HG03175 (cell line): ENCODE data around the gene NOS1AP.
A peak's percentile ranks its signal among the peaks of the same experiment; 100 is the strongest.

ENCODE experiments used
- ATAC-seq: cut with Tn5 transposase; IDR thresholded peaks from one replicate; pipeline ENCODE4 v1.9.1; 2021; ENCODE audit warnings: mild to moderate bottlenecking, moderate library complexity; ENCODE audit not compliant: unreplicated experiment

NOS1AP gene

GRCh38 chr1:162359523-162360236, 290.2 kb downstream of the NOS1AP start:
- no peak for ATAC-seq

- ATAC-seq, result no peak
Measured at GRCh38 chr1:162360237-162360873, 290.9 kb downstream of the NOS1AP start.

GRCh38 chr1:162360874-162361260, 291.4 kb downstream of the NOS1AP start:
- no peak for ATAC-seq

GRCh38 chr1:162361349-162361748, 291.9 kb downstream of the NOS1AP start:
- peak; percentile 41 for ATAC-seq

- no peak for ATAC-seq
Measured at GRCh38 chr1:162363823-162364222, 294.3 kb downstream of the NOS1AP start.

GRCh38 chr1:162364498-162364897, 295.0 kb downstream of the NOS1AP start:
- no peak for ATAC-seq

GRCh38 chr1:162365284-162366020, 296.0 kb downstream of the NOS1AP start:
- ATAC-seq, result no peak

GRCh38 chr1:162366149-162366548, 296.7 kb downstream of the NOS1AP start:
- ATAC-seq, result no peak

GRCh38 chr1:162366671-162367070, 297.2 kb downstream of the NOS1AP start:
- no peak for ATAC-seq

- ATAC-seq, result no peak
Measured at GRCh38 chr1:162367073-162367472, 297.6 kb downstream of the NOS1AP start.

- ATAC-seq, result no peak
Measured at GRCh38 chr1:162367772-162368171, 298.3 kb downstream of the NOS1AP start.

GRCh38 chr1:162368451-162368850, 299.0 kb downstream of the NOS1AP start:
- no peak for ATAC-seq

GRCh38 chr1:162369571-162369970, 300.1 kb downstream of the NOS1AP start:
- no peak for ATAC-seq

- ATAC-seq, result no peak
Measured at GRCh38 chr1:162370161-162370560, 300.7 kb downstream of the NOS1AP start.

- ATAC-seq, result no peak
Measured at GRCh38 chr1:162370721-162371120, 301.2 kb downstream of the NOS1AP start.

- no peak for ATAC-seq
Measured at GRCh38 chr1:162371611-162372010, 302.1 kb downstream of the NOS1AP start.

GRCh38 chr1:162372159-162373071, 302.9 kb downstream of the NOS1AP start:
- no peak for ATAC-seq

- no peak for ATAC-seq
Measured at GRCh38 chr1:162373072-162373427, 303.6 kb downstream of the NOS1AP start.

GRCh38 chr1:162373541-162374260, 304.2 kb downstream of the NOS1AP start:
- no peak for ATAC-seq

- no peak for ATAC-seq
Measured at GRCh38 chr1:162374406-162374805, 304.9 kb downstream of the NOS1AP start.
